ENCODE measurements around the gene AHI1.

Gene AHI1

GRCh38 chr6:135419162-135419561 is 78.4 kb downstream of the AHI1 start:
- H3K4me3 ChIP-seq (ENCODE audit: low read depth, low read length) = no peak overlapping the region
- TF ChIP-seq, protein P1, sequence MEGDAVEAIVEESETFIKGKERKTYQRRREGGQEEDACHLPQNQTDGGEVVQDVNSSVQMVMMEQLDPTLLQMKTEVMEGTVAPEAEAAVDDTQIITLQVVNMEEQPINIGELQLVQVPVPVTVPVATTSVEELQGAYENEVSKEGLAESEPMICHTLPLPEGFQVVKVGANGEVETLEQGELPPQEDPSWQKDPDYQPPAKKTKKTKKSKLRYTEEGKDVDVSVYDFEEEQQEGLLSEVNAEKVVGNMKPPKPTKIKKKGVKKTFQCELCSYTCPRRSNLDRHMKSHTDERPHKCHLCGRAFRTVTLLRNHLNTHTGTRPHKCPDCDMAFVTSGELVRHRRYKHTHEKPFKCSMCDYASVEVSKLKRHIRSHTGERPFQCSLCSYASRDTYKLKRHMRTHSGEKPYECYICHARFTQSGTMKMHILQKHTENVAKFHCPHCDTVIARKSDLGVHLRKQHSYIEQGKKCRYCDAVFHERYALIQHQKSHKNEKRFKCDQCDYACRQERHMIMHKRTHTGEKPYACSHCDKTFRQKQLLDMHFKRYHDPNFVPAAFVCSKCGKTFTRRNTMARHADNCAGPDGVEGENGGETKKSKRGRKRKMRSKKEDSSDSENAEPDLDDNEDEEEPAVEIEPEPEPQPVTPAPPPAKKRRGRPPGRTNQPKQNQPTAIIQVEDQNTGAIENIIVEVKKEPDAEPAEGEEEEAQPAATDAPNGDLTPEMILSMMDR (conservative IDR thresholded peaks at IDR 0.05; ENCODE audit: low read depth, low read length) = no peak
- peak; percentile 88 for DNase-seq (ENCODE audit: low read depth)

DNA sequence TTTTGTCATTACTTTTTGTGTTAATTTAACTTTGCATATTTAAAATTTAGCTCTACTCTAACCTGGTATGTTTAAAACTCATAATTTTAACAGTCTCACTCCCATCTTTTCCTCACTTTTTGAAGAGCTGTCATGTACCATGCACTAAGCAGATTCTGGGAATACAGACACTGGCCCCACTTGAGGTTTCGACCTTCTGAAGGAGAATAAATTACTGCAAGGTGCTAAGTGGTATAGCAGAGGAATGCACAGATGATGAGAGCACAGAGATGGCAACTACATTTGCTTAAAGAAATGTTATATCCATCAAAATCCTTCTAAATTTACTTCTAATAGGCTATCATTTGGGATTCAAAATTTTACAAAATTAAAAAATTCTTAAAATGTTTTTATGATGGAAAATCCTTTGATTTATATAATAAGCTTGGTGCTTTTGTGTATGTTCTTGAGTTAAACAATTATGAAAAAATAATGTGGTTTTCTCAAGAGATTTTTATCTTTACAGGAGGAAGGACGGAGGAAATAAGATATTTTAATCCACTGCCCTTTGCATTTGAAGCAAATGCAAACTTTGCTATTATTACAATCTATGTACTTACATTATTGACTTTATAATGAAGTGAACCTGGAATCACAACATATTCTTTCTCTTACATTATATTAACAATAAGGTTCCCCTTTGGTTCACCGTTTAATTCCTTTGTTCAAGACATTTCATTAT is 79.3 kb downstream of the AHI1 start:
- TF ChIP-seq, protein P1 (conservative IDR thresholded peaks at IDR 0.05; ENCODE audit: low read depth, low read length) = no peak
- H3K4me3 ChIP-seq (ENCODE audit: low read depth, low read length) = no peak overlapping the region
- no peak for DNase-seq (ENCODE audit: low read depth)

GRCh38 chr6:135412761-135413160 is 84.8 kb downstream of the AHI1 start:
- DNase-seq (ENCODE audit: low read depth) = peak; percentile 4
- TF ChIP-seq, protein P1 (conservative IDR thresholded peaks at IDR 0.05; ENCODE audit: low read depth, low read length) = no peak
- no peak overlapping the region for H3K4me3 ChIP-seq (ENCODE audit: low read depth, low read length)

GRCh38 chr6:135411849-135412248 is 85.7 kb downstream of the AHI1 start:
- TF ChIP-seq, protein P1 (conservative IDR thresholded peaks at IDR 0.05; ENCODE audit: low read depth, low read length) = no peak
- DNase-seq (ENCODE audit: low read depth) = no peak
- H3K4me3 ChIP-seq (ENCODE audit: low read depth, low read length) = no peak overlapping the region

DNA sequence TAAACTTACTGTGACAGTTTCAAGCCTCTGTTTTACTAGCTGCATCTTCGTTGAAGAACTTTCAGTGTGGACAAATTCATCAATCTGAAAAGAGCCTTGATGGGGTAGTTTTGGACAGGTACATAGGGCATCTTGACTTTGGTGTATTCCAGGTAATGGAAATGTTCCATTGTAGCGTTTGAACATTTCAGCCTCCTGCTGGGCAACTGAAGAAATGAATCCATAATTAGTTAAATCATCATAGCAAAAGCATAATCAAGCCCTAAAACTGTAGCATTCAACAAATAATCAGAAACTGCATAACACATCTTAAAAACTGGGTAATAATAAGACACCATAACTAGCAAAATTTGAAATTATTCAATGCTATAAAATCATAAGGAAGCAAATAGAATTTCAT is 86.2 kb downstream of the AHI1 start:
- TF ChIP-seq, protein P1 (conservative IDR thresholded peaks at IDR 0.05; ENCODE audit: low read depth, low read length) = peak; percentile 35
- peak; percentile 8 for DNase-seq (ENCODE audit: low read depth)
- H3K4me3 ChIP-seq (ENCODE audit: low read depth, low read length) = no peak overlapping the region

DNA sequence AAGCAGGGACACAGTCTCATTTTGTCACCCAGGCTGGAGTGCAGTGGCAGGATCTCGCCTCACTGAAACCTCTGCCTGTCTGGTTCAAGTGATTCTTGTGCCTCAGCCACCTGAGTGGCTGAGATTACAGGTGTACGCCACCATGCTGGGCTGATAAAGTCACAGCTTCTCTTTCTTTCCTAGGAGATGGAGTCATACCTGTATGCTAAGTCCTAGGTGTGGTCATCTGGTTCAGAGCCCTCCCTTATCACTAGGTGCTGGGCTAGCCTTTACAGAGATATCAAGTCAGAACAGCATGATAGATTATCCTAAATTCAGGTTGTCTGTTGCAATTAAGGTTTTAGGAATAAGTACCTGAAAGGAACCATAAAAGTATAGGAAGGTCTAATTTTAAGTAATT is 86.7 kb downstream of the AHI1 start:
- H3K4me3 ChIP-seq (ENCODE audit: low read depth, low read length) = no peak overlapping the region
- DNase-seq (ENCODE audit: low read depth) = no peak
- TF ChIP-seq, protein P1 (conservative IDR thresholded peaks at IDR 0.05; ENCODE audit: low read depth, low read length) = no peak

- no peak for DNase-seq (ENCODE audit: low read depth)
- TF ChIP-seq, protein P1 (conservative IDR thresholded peaks at IDR 0.05; ENCODE audit: low read depth, low read length) = no peak
- H3K4me3 ChIP-seq (ENCODE audit: low read depth, low read length) = no peak overlapping the region
Observed at GRCh38 chr6:135403584-135403983, 94.0 kb downstream of the AHI1 start.

Measured in choroid plexus epithelial cell (primary cell).